HepG2 (cell line): ENCODE results near the gene RSRC2. TPM values are rescaled to one million over a fixed set of nuclear protein-coding genes. Genes with fewer than 3 reads are reported as not detected.
A peak's percentile ranks its signal among the peaks of the same experiment; 100 is the strongest.
"Not testable (repeated sequence)": the region's sequence is repeated elsewhere in the genome, so short reads cannot be mapped to it uniquely, and the experiment has no call there.

Experiments
- ATAC-seq: fragments of 200-7000 bp; cut with Tn5 transposase; 3 replicates; pipeline ENCODE4 v1.9.1; 2020; ENCODE audit warnings: mild to moderate bottlenecking, moderate library complexity
- BruUV-seq: library from RNA; stranded (reverse); fragments of 400-500 nt; replicated peaks from 2 replicates; lab custom pipeline; 2021; lab: Mats Ljungman, UMichigan
- CTCF ChIA-PET: fragments of 300-600 bp; formaldehyde crosslinking; extraction: SDS; loops from one replicate; lab custom pipeline; 2021; ENCODE audit warnings: low total read pairs, inconsistent platforms, low intra/inter-chr PET ratio; lab: Yijun Ruan, JAX
- POLR2A ChIA-PET: fragments of 350-600 bp; sonication (Branson Sonifier 250); formaldehyde crosslinking; loops from one replicate; lab custom pipeline; 2020; ENCODE audit warnings: antibody characterized with exemption, inconsistent platforms; lab: Yijun Ruan, JAX
- DNase-seq: peaks from one replicate; pipeline ENCODE4 v3.0.0-alpha.2; 2015; ENCODE audit warnings: low spot score
- FAIRE-seq: peaks from 3 replicates; lab custom pipeline; 2011; peaks lifted over from hg19 to GRCh38; lab: Jason Lieb, UNC
- H2AFZ ChIP-seq: one replicate; pipeline ENCODE4 v1.6.1; 2011; ENCODE audit warnings: low read length, inconsistent platforms
- H3K27ac ChIP-seq: fragments of 300-600 bp; 3 replicates; pipeline ENCODE4 v1.8.0; 2011; ENCODE audit warnings: mixed run types, mild to moderate bottlenecking, mixed read lengths, low read length, inconsistent platforms; ENCODE audit not compliant: insufficient read depth; ENCODE audit errors: extremely low read length
- H3K27me3 ChIP-seq, 2 experiments: fragments of 200-600 bp in 1 of 2; 2 replicates in 1 of 2; 3 replicates in 1 of 2; pipeline versions ENCODE4 v1.6.0 to v1.8.0; 2011; ENCODE audit warnings: low read length in 2 of 2, mild to moderate bottlenecking in 2 of 2, moderate library complexity in 2 of 2, inconsistent platforms in 1 of 2; ENCODE audit not compliant: insufficient read depth in 2 of 2, control insufficient read depth in 1 of 2
- H3K36me3 ChIP-seq, 2 experiments: fragments of 200-600 bp in 1 of 2; replicated peaks in 1 of 2; 2 replicates in 1 of 2; 3 replicates in 1 of 2; pipeline versions ENCODE4 v1.5.1 to v1.8.0; 2011; ENCODE audit warnings: low read length in 2 of 2, inconsistent platforms in 1 of 2; ENCODE audit not compliant: insufficient read depth in 2 of 2, control insufficient read depth in 1 of 2
- H3K4me1 ChIP-seq: 2 replicates; pipeline ENCODE4 v1.5.1; 2012; ENCODE audit warnings: low read length, inconsistent platforms; ENCODE audit not compliant: insufficient read depth
- H3K4me2 ChIP-seq: 2 replicates; pipeline ENCODE4 v1.6.0; 2011; ENCODE audit warnings: low read depth, low read length, inconsistent platforms
- H3K4me3 ChIP-seq, 3 experiments: fragments of 200-600 bp in 1 of 3; sonication (generic), shearing (Covaris generic) in 1 of 3; replicated peaks in 1 of 3; 2 replicates each; pipeline ENCODE4 v1.5.1; 2011 to 2016; ENCODE audit warnings: low read length in 3 of 3, inconsistent platforms in 2 of 3, low read depth in 2 of 3, mild to moderate bottlenecking in 2 of 3, control low read depth in 1 of 3, mixed read lengths in 1 of 3; ENCODE audit not compliant: insufficient read depth in 1 of 3
- H3K79me2 ChIP-seq: one replicate; pipeline ENCODE4 v1.6.1; 2011; ENCODE audit warnings: low read length, inconsistent platforms; ENCODE audit not compliant: insufficient read depth
- H3K9ac ChIP-seq: 2 replicates; pipeline ENCODE4 v1.6.0; 2011; ENCODE audit warnings: mild to moderate bottlenecking, low read depth, low read length, inconsistent platforms; ENCODE audit not compliant: insufficient read depth
- H3K9me3 ChIP-seq: 2 replicates; pipeline ENCODE4 v1.5.1; 2012; ENCODE audit warnings: mild to moderate bottlenecking, low read length
- H4K20me1 ChIP-seq: 2 replicates; pipeline ENCODE4 v1.6.0; 2011; ENCODE audit warnings: inconsistent platforms, mild to moderate bottlenecking, low read length, moderate library complexity; ENCODE audit not compliant: insufficient read depth
- FLYWCH1 ChIP-seq: sonication (generic); formaldehyde crosslinking; IDR thresholded peaks from 2 replicates; pipeline ENCODE4 v1.8.1; 2023; ENCODE audit warnings: mild to moderate bottlenecking, missing genetic modification reagents
- KLF16 ChIP-seq, 2 experiments: sonication (generic) in 1 of 2; formaldehyde crosslinking in 1 of 2; IDR thresholded peaks; 2 replicates each; pipeline versions ENCODE4 v1.6.1 to v1.8.0; 2016 to 2023; ENCODE audit warnings: missing genetic modification reagents in 2 of 2, missing compliant biosample characterization in 1 of 2
- MAFF ChIP-seq: IDR thresholded peaks from 2 replicates; pipeline ENCODE4 v1.6.1; 2011; ENCODE audit warnings: low read depth, low read length, improper control_type of control experiment
- NCOA1 ChIP-seq: sonication (generic); formaldehyde crosslinking; IDR thresholded peaks from 2 replicates; pipeline ENCODE4 v1.9.0; 2021; ENCODE audit warnings: missing genetic modification reagents
- NFYB ChIP-seq: sonication (generic); formaldehyde crosslinking; IDR thresholded peaks from 2 replicates; pipeline ENCODE4 v1.4.0; 2020; ENCODE audit warnings: missing genetic modification reagents
- SIX1 ChIP-seq: sonication (generic); formaldehyde crosslinking; IDR thresholded peaks from 2 replicates; pipeline ENCODE4 v1.4.0; 2020; ENCODE audit warnings: missing genetic modification reagents, borderline replicate concordance
- SP1 ChIP-seq, 2 experiments: fragments of 450-650 bp in 1 of 2; sonication (generic) in 1 of 2; formaldehyde crosslinking in 1 of 2; IDR thresholded peaks; 2 replicates each; pipeline versions ENCODE4 v1.4.0 to v1.6.1; 2016 to 2020; ENCODE audit warnings: missing genetic modification reagents in 1 of 2
- SYNCRIP ChIP-seq: fragments of 200-400 bp; formaldehyde crosslinking; IDR thresholded peaks from 2 replicates; pipeline ENCODE4 v1.6.1; 2018; ENCODE audit warnings: mild to moderate bottlenecking, low read depth, low read length; ENCODE audit not compliant: insufficient read depth
- ZFP37 ChIP-seq: sonication (generic); formaldehyde crosslinking; IDR thresholded peaks from 2 replicates; pipeline ENCODE4 v1.4.0; 2020; ENCODE audit warnings: missing genetic modification reagents, borderline replicate concordance
- ZFX ChIP-seq: sonication (generic); formaldehyde crosslinking; IDR thresholded peaks from 2 replicates; pipeline ENCODE4 v1.4.0; 2020; ENCODE audit warnings: mild to moderate bottlenecking, low read depth, missing genetic modification reagents, moderate library complexity
- ZKSCAN5 ChIP-seq: sonication (generic); formaldehyde crosslinking; IDR thresholded peaks from 2 replicates; pipeline ENCODE4 v1.5.1; 2020; ENCODE audit warnings: mild to moderate bottlenecking, missing genetic modification reagents
- ZMYM3 ChIP-seq: sonication (generic); formaldehyde crosslinking; IDR thresholded peaks from 2 replicates; pipeline ENCODE4 v1.5.1; 2020; ENCODE audit warnings: mild to moderate bottlenecking, missing genetic modification reagents
- ZNF460 ChIP-seq: sonication (generic); formaldehyde crosslinking; IDR thresholded peaks from 2 replicates; pipeline ENCODE4 v1.5.1; 2020; ENCODE audit warnings: missing genetic modification reagents, mild to moderate bottlenecking, borderline replicate concordance
- ZNF782 ChIP-seq: sonication (generic); formaldehyde crosslinking; IDR thresholded peaks from 2 replicates; pipeline ENCODE4 v1.4.0; 2020; ENCODE audit warnings: missing genetic modification reagents, mild to moderate bottlenecking, borderline replicate concordance
- ZNF883 ChIP-seq: sonication (generic); formaldehyde crosslinking; IDR thresholded peaks from 2 replicates; pipeline ENCODE4 v1.5.1; 2020; ENCODE audit warnings: mild to moderate bottlenecking, missing genetic modification reagents; ENCODE audit errors: not compliant biosample characterization
- WGBS: methylation state at CpG from one replicate; pipeline ENCODE4 v1.1.6; 2017; ENCODE audit warnings: low lambda C conversion rate; 5-methylcytosine and 5-hydroxymethylcytosine counted together
- in situ Hi-C: cut with HindIII; loops from 2 replicates; pipeline ENCODE4 v1.10.0; 2017; ENCODE audit warnings: low pct_unique_long_range_greater_than_20kb; ENCODE audit not compliant: extremely low pct_ligation_motif_present
- intact Hi-C: fragments of 100-400 bp; cut with micrococcal nuclease; formaldehyde crosslinking; loops from one replicate; pipeline ENCODE4 v1.10.0; 2022; ENCODE audit not compliant: unreplicated experiment
- polyA plus RNA-seq, 8 experiments: library from polyadenylated mRNA; depleted of rRNA in 3 of 8; stranded (reverse) in 7 of 8; unstranded in 1 of 8; fragments of >200 nt; fragmentation: Illumina TruSeq in 4 of 8; extraction: Trizol in 4 of 8; gene quantifications; 2 replicates each; pipeline versions ENCODE4 v1.2.1 to v1.2.3, GENCODE V29; 2011 to 2016; ENCODE audit warnings: low read depth in 4 of 8, missing spikeins in 1 of 8, mixed read lengths in 1 of 8; ENCODE audit not compliant: insufficient read depth in 1 of 8
- total RNA-seq, 5 experiments: library from RNA; depleted of rRNA; stranded (reverse); fragments of >200 nt; fragmentation: Illumina TruSeq; extraction: Trizol; gene quantifications; 2 replicates each; pipeline ENCODE4 v1.2.3, GENCODE V29; 2016; ENCODE audit warnings: low read depth in 1 of 5
- TF ChIP-seq, protein P1 (sequence below): sonication (generic); formaldehyde crosslinking; IDR thresholded peaks from 2 replicates; pipeline ENCODE4 v1.4.0; 2020; ENCODE audit warnings: missing genetic modification reagents

The RSRC2 gene
- total and polyA plus RNA-seq, 2 of the 13 experiments (the other 11 are each of a cell fraction or from before 2014, with no cell fraction given): 31.4 to 77.8 TPM

DNA sequence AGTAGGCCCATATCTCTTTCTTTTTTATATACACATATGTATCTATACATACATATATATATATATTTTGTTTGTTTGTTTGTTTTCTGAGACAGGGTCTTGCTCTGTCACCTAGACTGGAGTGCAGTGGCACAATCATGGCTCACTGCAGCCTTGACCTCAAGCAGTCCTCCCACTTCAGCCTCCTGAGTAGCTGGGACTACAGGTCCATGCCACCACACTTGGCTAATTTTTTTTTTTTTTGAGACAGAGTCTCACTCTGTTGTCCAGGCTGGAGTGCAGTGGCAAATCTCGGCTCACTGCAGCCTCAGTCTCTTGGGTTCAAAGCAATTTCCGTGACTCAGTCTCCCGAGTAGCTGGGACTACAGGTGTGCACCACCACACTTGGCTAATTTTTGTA is 38.9 kb downstream of the RSRC2 start:
- Histone ChIP-seq H3K27ac (peak overlapping the region; percentile 77), H3K36me3 (peaks cover 8 to 46% of the 10 kb centered on the region in 2 experiments), H3K4me1 (peaks cover 85% of the 10 kb centered on the region)
- H3K9me3 ChIP-seq, BruUV-seq, in situ Hi-C loops, DNase-seq, H3K4me2 ChIP-seq, ATAC-seq, CTCF ChIA-PET, H3K9ac ChIP-seq, H2AFZ ChIP-seq, H4K20me1 ChIP-seq, intact Hi-C loops, H3K4me3 ChIP-seq, H3K27me3 ChIP-seq, H3K79me2 ChIP-seq, FAIRE-seq: not testable (repeated sequence)
- POLR2A ChIA-PET: interaction anchor here (7.0 kb wide), 1 partner anchor 12 kb away, joined by 122 read pairs; the partner anchor contains the start of gene ZCCHC8
- WGBS: 98% methylated on average over 3 of the region's 3 CpGs
- TF ChIP-seq ZNF460 (CRISPR knock-in tag): peak; percentile 90
- TF ChIP-seq ZMYM3 (CRISPR knock-in tag): 0 out of 2 replicates have a peak, but pooled peaks have one; percentile 20

- H2AFZ ChIP-seq: no peak overlapping the region
- peak overlapping the region; percentile 77 for H3K27ac ChIP-seq
- 68% methylated on average over 7 of the region's 7 CpGs for WGBS
- H4K20me1 ChIP-seq: no peaks in the 10 kb centered on the region
- BruUV-seq: TSS peak; percentile 18
- peaks cover 10% of the 10 kb centered on the region for H3K79me2 ChIP-seq
- POLR2A ChIA-PET: interaction anchor here (1.1 to 7.0 kb wide), 3 partner anchors 13 to 87 kb away, joined by 4 to 122 read pairs (median 5); partner anchors contain the start of gene ZCCHC8
- intact Hi-C loops (no loop called here), in situ Hi-C loops (no loop called here)
- no peaks in the 10 kb centered on the region for H3K9me3 ChIP-seq
- DNase-seq: no peak
- H3K36me3 ChIP-seq: peaks cover 8 to 51% of the 10 kb centered on the region in 2 experiments
- peaks cover 76% of the 10 kb centered on the region for H3K4me1 ChIP-seq
- H3K4me3 ChIP-seq: no peak overlapping the region
- peak; percentile 41 for ATAC-seq
- no peak for FAIRE-seq
- no peaks in the 10 kb centered on the region for H3K27me3 ChIP-seq
- CTCF ChIA-PET: no interaction called here
- no peak overlapping the region; the same call in 1 of the 2 replicates for H3K9ac ChIP-seq
- H3K4me2 ChIP-seq: peak overlapping the region; percentile 29
- TF ChIP-seq NCOA1 (CRISPR knock-in tag) (no peak), ZFX (CRISPR knock-in tag) (no peak), ZFP37 (CRISPR knock-in tag) (no peak), MAFF (no peak), SYNCRIP (no peak), ZNF782 (CRISPR knock-in tag) (0 out of 2 replicates have a peak, but pooled peaks have one; percentile 50), ZNF883 (CRISPR knock-in tag) (no peak), NFYB (CRISPR knock-in tag) (no peak), SIX1 (CRISPR knock-in tag) (0 out of 2 replicates have a peak, but pooled peaks have one; percentile 23), SP1 (IDR thresholded peaks at IDR 0.05) (no peak), SP1 (CRISPR knock-in tag; IDR thresholded peaks at IDR 0.05) (no peak), KLF16 (CRISPR knock-in tag; IDR thresholded peaks at IDR 0.05) (no peak), ZKSCAN5 (CRISPR knock-in tag) (no peak), FLYWCH1 (CRISPR knock-in tag) (no peak)
- TF ChIP-seq, protein P1, sequence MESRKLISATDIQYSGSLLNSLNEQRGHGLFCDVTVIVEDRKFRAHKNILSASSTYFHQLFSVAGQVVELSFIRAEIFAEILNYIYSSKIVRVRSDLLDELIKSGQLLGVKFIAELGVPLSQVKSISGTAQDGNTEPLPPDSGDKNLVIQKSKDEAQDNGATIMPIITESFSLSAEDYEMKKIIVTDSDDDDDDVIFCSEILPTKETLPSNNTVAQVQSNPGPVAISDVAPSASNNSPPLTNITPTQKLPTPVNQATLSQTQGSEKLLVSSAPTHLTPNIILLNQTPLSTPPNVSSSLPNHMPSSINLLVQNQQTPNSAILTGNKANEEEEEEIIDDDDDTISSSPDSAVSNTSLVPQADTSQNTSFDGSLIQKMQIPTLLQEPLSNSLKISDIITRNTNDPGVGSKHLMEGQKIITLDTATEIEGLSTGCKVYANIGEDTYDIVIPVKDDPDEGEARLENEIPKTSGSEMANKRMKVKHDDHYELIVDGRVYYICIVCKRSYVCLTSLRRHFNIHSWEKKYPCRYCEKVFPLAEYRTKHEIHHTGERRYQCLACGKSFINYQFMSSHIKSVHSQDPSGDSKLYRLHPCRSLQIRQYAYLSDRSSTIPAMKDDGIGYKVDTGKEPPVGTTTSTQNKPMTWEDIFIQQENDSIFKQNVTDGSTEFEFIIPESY (CRISPR knock-in tag): no peak
These were observed 39.8 kb downstream of the RSRC2 start for GRCh38 chr12:122486805-122487426.
